ENCODE measurements around the gene SIK3.

The SIK3 gene

DNA sequence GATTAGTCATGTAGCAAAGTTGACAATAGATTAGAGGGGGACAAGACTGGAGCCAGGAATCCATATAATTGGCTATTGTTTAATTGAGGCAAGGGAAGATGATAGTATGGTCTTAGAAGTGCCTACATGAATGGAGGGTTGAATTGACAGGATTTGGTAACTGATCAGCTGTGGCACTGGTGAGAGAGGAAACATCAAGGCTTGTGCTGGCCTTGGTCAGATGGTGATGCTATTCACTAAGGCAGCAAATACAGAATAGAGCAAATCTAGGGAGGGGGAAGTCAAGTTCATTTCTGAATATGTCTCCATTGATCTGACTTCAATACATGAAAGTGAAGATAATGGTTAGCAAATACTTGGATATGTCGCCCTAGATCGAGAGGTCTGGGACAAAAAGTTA, 206.5 kb downstream of the SIK3 start:
- DNase-seq, result no peak

DNA sequence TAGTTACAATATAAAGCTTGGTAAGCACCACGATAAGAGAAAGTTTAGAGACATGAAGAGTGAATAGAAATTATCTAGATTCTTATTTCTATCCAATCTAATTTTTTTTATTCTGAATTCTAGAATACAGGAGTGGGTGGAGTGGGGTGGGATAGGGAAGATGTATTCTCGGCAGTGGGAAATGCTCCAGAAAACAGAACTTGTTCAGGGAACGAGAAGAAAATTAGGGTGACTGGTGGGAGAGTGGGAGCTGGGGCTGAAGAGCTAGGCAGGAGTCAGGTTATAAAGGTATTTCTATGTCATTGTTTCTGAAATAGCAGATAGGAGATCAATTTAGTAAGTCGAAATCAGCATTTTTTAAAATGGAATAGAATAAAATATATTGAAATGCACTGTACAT, 207.6 kb downstream of the SIK3 start:
- no peak for DNase-seq

DNA sequence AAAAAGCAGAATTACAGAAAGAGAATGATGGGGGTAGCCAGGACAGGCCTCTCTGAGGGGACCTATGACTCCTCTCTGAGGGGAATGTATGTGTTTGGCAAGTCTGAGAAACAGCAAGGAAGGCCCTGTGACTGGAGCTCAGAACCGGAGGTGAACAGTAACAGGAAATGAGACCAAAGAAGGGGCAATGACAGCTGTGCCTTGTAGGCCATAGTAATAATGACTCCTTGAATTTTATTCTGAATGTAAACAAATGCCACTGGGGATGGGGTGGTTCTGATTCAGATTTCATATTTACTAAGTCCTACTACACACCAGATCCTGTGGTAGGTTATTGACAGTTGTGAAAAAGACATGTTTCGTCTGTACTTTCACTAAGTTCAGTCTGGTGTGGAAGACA, 208.0 kb downstream of the SIK3 start:
- no peak for DNase-seq

- DNase-seq, result no peak
Measured at GRCh38 chr11:116888884-116889549, 209.2 kb downstream of the SIK3 start.

GRCh38 chr11:116888024-116888423, 210.2 kb downstream of the SIK3 start:
- DNase-seq, result peak; percentile 71

- peak; percentile 22 for DNase-seq
Measured at GRCh38 chr11:116885951-116886655, 212.1 kb downstream of the SIK3 start.

GRCh38 chr11:116882386-116882785, 215.8 kb downstream of the SIK3 start:
- DNase-seq, result peak; percentile 83

DNA sequence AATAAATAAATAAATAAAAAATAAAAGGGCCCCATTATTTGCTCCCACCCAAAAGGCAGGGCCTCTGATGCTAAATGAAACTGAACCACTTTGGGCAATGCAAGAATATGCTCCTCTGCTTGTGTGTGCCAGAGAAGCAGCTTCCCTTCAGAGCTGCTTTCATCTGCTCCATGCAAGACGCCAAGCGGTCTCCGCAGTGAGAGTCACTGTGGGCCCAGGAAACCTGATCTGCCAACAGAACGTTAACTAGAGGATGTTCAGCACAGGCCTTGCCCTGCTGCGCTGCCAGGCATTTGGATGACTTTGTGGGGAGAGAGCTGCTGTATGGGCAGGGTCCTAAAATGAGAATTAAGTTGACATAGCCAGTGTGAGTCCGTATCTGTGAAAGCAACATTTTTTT, 217.1 kb downstream of the SIK3 start:
- DNase-seq, result peak; percentile 26

GRCh38 chr11:116879800-116880625, 218.2 kb downstream of the SIK3 start:
- peak; percentile 70 for DNase-seq

DNA sequence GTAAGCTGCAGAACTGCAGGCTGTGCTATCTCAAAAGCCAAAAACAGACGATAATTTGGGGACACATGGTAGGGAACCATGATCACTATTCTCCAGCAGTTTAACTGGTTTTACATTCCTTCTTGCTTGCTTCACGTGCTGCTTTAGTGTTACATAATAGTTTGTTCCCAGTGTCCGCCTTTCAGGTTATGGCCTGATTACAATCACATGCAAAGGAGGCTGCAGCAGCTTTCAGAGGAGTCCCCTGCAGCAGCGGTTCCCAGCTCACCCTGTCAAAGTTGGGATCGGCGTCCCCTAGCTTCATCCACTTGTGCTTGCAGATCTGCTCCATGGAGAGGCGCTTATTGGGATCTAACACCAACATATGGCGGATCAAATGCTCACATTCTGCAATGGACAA, 221.6 kb downstream of the SIK3 start:
- no peak for DNase-seq

DNA sequence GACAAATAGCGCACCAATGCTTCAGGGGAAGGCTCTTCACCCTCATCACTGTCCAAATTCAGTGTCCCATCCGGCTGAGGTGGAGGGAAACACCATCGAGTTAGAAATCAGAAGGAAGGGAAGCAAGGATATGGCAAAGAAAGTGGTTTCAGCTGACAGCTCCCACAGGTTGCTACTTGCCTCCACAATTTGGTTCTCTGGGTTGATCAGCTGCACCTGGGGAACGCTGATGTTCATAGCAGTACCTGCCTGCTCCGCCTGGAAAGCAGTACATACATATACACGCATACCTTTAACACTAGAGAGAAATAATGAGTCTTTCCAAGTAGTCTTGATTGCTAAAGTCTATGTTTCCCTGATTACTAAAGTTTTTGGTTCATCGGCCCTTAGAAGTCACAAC, 223.0 kb downstream of the SIK3 start:
- DNase-seq, result no peak

DNA sequence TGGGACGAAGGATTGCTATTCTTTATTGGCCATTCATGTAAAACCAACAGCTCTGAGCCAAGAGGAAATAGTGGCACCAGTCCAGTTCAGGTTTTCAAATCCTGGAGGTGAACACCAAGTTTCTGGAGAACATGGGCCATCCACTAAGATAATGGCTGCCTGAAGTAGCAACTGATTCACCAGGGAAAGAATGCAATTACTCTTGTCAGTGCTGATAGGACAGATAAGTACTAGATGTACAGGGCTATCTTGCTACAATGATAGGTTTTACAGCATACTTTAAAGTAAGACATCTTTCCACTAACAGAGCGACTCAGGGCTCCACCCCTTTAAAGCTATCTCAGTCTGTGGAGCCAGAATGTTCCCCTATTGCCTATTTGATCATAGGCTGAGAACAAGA, 224.0 kb downstream of the SIK3 start:
- DNase-seq, result peak; percentile 63

DNA sequence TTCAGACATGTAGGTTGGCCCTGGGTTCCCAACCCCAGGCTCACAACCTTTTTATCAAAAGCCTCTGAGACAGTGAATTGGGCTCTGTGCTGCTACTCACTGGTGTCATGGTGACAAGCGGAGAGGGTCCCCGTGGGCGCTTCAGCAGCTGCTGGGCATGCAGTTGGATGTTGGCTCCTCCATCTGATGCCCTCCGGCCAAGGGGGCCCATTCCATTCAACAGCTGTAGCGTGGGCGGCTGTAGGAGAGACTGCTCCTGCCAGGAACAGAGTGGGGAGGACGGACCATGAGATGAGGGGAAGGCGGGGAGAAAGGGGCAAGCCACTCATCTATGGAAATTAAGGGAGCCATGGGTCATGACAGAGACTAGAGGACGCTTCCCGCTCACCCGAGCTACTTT, 224.8 kb downstream of the SIK3 start:
- no peak for DNase-seq

- peak; percentile 91 for DNase-seq
Measured at GRCh38 chr11:116871248-116871647, 227.0 kb downstream of the SIK3 start.

DNA sequence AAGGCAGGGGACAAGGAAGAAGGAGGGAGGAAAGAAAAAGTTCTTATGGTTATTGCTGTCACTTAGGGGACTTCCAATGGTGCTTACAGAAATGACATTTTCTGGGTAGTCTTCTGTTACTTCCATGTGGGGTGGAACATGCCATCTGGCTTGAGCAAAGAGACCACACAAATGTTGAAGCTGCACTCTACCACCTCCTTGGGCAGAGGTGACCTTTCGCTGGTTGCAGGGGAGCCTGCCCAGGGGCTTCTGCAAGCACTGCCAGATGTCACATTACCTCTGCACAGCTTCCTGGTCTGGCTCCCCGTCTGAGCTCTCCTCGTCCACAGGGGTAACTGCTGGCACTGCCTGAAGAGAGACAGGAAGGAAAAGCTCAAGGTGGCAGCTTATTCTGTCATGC, 228.2 kb downstream of the SIK3 start:
- no peak for DNase-seq

DNA sequence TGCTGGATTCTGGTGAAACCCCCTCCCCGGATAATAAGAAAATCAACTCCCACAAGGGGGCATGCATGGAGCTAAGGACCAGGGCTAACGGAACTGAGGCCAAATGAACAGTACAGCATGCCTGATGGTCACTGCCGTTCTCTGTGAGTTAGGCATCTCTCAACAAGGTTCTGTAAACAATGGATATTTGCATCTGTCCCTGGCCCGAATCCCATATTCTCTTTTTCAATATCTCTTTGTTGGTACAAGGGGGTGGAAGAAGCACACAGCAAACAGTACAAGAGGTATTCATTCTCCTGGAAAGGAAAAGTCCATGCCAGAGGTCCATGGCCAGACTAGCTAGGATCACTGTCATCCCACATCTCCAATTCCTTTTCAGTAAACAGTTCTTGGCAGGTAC, 228.6 kb downstream of the SIK3 start:
- DNase-seq, result no peak

GRCh38 chr11:116868066-116868465, 230.2 kb downstream of the SIK3 start:
- no peak for DNase-seq

- no peak for DNase-seq
Measured at GRCh38 chr11:116867619-116868018, 230.6 kb downstream of the SIK3 start.

- no peak for DNase-seq
Measured at GRCh38 chr11:116866804-116867455, 231.3 kb downstream of the SIK3 start.

GRCh38 chr11:116865696-116866095, 232.5 kb downstream of the SIK3 start:
- peak; percentile 90 for DNase-seq

DNA sequence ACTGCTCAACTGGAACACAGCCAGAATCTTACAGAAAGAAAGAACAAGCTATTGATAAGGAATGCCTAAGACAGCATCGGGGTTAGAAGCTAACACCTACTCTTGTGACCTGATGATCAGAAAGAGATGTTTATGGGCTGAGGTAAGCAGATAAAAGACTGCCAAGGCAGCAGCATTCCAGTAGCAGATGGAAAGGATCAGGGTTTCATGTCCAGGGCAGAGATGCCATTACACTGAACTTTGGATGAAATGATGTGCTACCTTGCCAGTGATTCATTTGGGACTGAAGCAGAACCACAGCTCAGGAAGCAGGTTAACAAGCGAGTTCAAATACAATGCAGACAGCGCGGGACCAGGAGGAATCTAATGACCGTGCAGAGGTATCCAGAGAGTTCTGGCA, 233.7 kb downstream of the SIK3 start:
- peak; percentile 32 for DNase-seq

GRCh38 chr11:116862951-116863350, 235.3 kb downstream of the SIK3 start:
- peak; percentile 43 for DNase-seq

DNA sequence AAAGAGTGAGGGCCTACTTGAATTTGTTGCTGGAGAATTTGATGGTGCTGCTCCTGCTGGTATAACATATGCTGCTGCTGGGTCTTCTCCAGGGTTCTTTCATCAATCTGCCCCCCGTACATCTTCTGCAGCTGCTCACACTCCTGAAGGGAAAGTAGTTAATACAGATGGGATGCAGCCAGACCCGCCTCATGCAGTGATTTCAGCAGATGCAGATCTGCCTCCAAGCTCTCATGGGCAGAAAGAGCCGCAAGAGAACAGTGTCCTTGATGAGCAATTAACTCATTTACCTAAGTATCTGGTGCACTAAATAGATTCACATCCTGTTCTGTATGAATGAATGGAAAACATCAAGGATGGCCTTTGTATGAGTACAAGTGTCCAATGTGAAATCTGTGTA, 236.0 kb downstream of the SIK3 start:
- no peak for DNase-seq
